HFFc6 (cell line): Measurements from ENCODE around the gene UBE2Q2. TPM values are rescaled to one million over a fixed set of nuclear protein-coding genes. Genes with fewer than 3 reads are reported as not detected.

Experiments used
- DNase-seq: peaks from one replicate; pipeline ENCODE4 v3.0.0-alpha.2; 2018
- H3K27ac Mint-ChIP-seq: 2 replicates; pipeline ENCODE4 v1.8.0; 2020; ENCODE audit warnings: mild to moderate bottlenecking, mixed read lengths
- H3K27me3 Mint-ChIP-seq: 2 replicates; pipeline ENCODE4 v1.8.0; 2021; ENCODE audit warnings: mild to moderate bottlenecking, moderate library complexity, mixed read lengths; ENCODE audit not compliant: insufficient read depth
- H3K36me3 Mint-ChIP-seq: 2 replicates; pipeline ENCODE4 v1.8.0; 2021; ENCODE audit warnings: low read depth, mixed read lengths
- H3K4me1 Mint-ChIP-seq: 2 replicates; pipeline ENCODE4 v1.8.0; 2020; ENCODE audit warnings: low read depth, mixed read lengths
- H3K4me3 Mint-ChIP-seq: 2 replicates; pipeline ENCODE4 v1.8.0; 2020; ENCODE audit warnings: mild to moderate bottlenecking, moderate library complexity, mixed read lengths
- H3K9me3 Mint-ChIP-seq: 2 replicates; pipeline ENCODE4 v1.8.0; 2020; ENCODE audit warnings: mild to moderate bottlenecking, mixed read lengths
- CTCF ChIP-seq: fragments of 200-600 bp; sonication (generic); IDR thresholded peaks from 2 replicates; pipeline ENCODE4 v1.5.0; 2021; ENCODE audit warnings: antibody characterized with exemption, mild to moderate bottlenecking
- total RNA-seq, 6 experiments: library from RNA; stranded (reverse); fragmentation: NEBNext Ultra II Directional; extraction: Animal tissue kit (Norgen Biotek cat#: 25700); gene quantifications; 2 replicates in 1 of 6; 3 replicates in 5 of 6; pipeline ENCODE4 v1.2.3, GENCODE V29; 2021

The UBE2Q2 gene
- total RNA-seq, 6 experiments from 2014 or later, result 38.4 to 45.6 (median 43.2) TPM

GRCh38 chr15:75840659-75841058 lies 2.6 kb upstream of the UBE2Q2 start:
- Mint-ChIP-seq H3K27me3 (no peaks in the 10 kb centered on the region; the same call in 1 of the 2 replicates), H3K4me1 (peaks cover 23% of the 10 kb centered on the region), H3K9me3 (no peaks in the 10 kb centered on the region), H3K27ac (no peak overlapping the region), H3K4me3 (no peak overlapping the region), H3K36me3 (peaks cover 20% of the 10 kb centered on the region)
- DNase-seq, result peak; percentile 53
- TF ChIP-seq CTCF, result no peak

- TF ChIP-seq CTCF, result no peak
- no peak overlapping the region; the same call in 1 of the 2 replicates for H3K4me3 Mint-ChIP-seq
- H3K4me1 Mint-ChIP-seq, result peaks cover 32% of the 10 kb centered on the region
- no peak for DNase-seq
- H3K9me3 Mint-ChIP-seq, result no peaks in the 10 kb centered on the region
- H3K36me3 Mint-ChIP-seq, result peaks cover 27% of the 10 kb centered on the region
- H3K27me3 Mint-ChIP-seq, result no peaks in the 10 kb centered on the region; the same call in 1 of the 2 replicates
- H3K27ac Mint-ChIP-seq, result no peak overlapping the region
Observed at GRCh38 chr15:75841626-75842025, 1.6 kb upstream of the UBE2Q2 start.

DNA sequence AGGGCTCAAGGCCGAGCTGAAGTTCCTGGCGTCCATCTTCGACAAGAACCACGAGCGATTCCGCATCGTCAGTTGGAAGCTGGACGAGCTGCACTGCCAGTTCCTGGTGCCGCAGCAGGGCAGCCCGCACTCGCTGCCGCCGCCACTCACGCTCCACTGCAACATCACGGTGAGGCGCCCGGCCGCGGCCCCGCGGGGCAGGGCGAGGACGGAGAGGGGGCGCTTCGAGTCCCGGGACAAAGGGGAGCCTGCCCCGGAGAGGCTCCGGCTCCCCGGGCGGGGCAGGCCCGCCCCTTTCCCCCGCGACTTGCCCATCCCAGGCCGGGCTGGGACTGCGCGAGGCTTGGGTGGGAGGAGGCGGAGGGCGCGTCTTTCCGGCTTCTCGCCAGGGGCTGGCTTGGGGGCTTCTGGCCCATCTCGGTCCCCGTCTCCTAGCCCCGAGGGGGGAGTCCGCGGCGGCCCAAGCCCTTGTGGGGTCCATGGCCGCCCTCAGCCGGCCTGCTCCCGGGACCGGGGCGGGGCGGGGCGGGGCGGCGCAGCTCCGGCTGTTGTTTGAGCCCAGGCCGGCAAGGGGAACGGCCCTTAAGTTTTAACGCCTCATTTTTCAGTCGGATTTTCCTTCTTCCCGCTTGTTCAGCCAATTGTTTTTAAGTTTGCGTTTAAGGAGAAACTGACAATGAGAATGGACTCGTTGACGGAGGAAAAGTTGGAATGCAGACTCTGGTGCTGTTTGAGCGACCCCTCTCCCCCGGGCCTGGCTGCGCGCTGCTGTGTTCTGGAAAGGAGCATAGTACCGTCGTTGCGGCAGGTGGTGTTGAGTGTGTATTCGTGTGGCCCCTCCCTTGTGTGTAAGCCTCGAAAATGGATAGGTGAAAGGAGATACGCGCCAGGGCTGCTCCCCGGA lies 683 bp downstream of the UBE2Q2 start:
- Mint-ChIP-seq H3K27ac (peak overlapping the region; percentile 84), H3K36me3 (peaks cover 32% of the 10 kb centered on the region), H3K4me1 (peaks cover 53% of the 10 kb centered on the region), H3K9me3 (no peaks in the 10 kb centered on the region), H3K4me3 (peak overlapping the region; percentile 98), H3K27me3 (no peaks in the 10 kb centered on the region; the same call in 1 of the 2 replicates)
- no peak for TF ChIP-seq CTCF
- DNase-seq, result peak; percentile 22

- H3K4me3 Mint-ChIP-seq, result peak overlapping the region; percentile 98
- peaks cover 32% of the 10 kb centered on the region for H3K36me3 Mint-ChIP-seq
- H3K9me3 Mint-ChIP-seq, result no peaks in the 10 kb centered on the region
- peak overlapping the region; percentile 84 for H3K27ac Mint-ChIP-seq
- no peak for TF ChIP-seq CTCF
- DNase-seq, result no peak
- H3K4me1 Mint-ChIP-seq, result peaks cover 58% of the 10 kb centered on the region
- no peaks in the 10 kb centered on the region; the same call in 1 of the 2 replicates for H3K27me3 Mint-ChIP-seq
Observed at GRCh38 chr15:75844629-75845335, 1.5 kb downstream of the UBE2Q2 start.

GRCh38 chr15:75849167-75849566 lies 5.9 kb downstream of the UBE2Q2 start:
- Mint-ChIP-seq H3K4me3 (no peak overlapping the region), H3K27me3 (no peaks in the 10 kb centered on the region; the same call in 1 of the 2 replicates), H3K36me3 (peaks cover 27% of the 10 kb centered on the region), H3K4me1 (peaks cover 58% of the 10 kb centered on the region), H3K27ac (no peak overlapping the region), H3K9me3 (no peaks in the 10 kb centered on the region)
- DNase-seq, result no peak
- no peak for TF ChIP-seq CTCF
